Measurements from ENCODE around the gene YRDC. TPM values are rescaled to one million over a fixed set of nuclear protein-coding genes. Genes with fewer than 3 reads are reported as not detected.

Gene YRDC
- total RNA-seq, 4 donors from 2014 or later: 13.1 to 41.7 (median 26.1) TPM

DNA sequence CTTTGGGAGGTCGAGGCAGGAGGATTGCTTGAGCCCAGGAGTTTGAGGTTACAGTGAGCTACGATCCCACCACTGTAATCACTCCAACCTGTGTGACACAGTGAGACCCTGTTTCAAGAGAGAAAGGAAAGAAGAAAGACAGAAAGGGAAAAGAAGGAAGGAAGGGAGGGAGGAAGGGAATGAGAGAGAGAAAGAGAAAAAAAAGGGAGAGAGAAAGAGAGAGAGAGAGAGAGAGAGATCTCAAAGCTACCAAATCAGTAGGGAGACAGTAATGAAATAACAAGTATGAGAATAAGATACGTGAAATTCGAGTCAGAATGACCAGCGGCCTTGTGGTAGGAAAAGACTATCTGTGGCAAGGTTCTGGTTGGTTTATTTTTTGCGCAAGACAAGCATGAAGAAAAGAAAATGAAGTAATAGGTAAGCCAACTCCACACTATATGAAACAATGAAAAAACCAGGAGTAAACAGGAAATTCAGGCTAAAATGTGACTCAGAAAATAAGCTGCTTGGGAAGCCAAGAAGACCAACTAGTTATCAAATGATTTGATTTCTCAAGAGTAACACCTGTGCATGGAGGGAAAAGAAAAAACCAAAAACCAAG, 42.4 kb upstream of the YRDC start:
- Histone ChIP-seq H3K4me1 (peaks cover 35% of the 10 kb centered on the region), H3K27ac (no peak overlapping the region), H3K4me3 (no peak overlapping the region), H3K36me3 (peaks cover 4% of the 10 kb centered on the region), H3K27me3 (no peaks in the 10 kb centered on the region), H3K9me3 (no peaks in the 10 kb centered on the region)
- no peak for TF ChIP-seq EP300 (IDR thresholded peaks at IDR 0.05)
- TF ChIP-seq POLR2A (IDR thresholded peaks at IDR 0.05): no peak
- no peak for TF ChIP-seq CTCF (IDR thresholded peaks at IDR 0.05)
- no peak for TF ChIP-seq POLR2AphosphoS5 (IDR thresholded peaks at IDR 0.05)
- DNase-seq (ENCODE audit: low spot score in 2 of 2): no peak
- WGBS: 85% methylated on average over 6 of the region's 6 CpGs

GRCh38 chr1:37849480-37849879, 41.5 kb upstream of the YRDC start:
- no peak for DNase-seq (ENCODE audit: low spot score in 2 of 2)
- Histone ChIP-seq H3K27ac (no peak overlapping the region), H3K36me3 (peaks cover 4% of the 10 kb centered on the region), H3K27me3 (no peaks in the 10 kb centered on the region), H3K9me3 (no peaks in the 10 kb centered on the region), H3K4me1 (peaks cover 28% of the 10 kb centered on the region), H3K4me3 (no peak overlapping the region)
- TF ChIP-seq CTCF (IDR thresholded peaks at IDR 0.05) (no peak), EP300 (IDR thresholded peaks at IDR 0.05) (no peak), POLR2AphosphoS5 (IDR thresholded peaks at IDR 0.05) (no peak), POLR2A (IDR thresholded peaks at IDR 0.05) (no peak)
- WGBS: 75% methylated on average over 3 of the region's 3 CpGs

DNA sequence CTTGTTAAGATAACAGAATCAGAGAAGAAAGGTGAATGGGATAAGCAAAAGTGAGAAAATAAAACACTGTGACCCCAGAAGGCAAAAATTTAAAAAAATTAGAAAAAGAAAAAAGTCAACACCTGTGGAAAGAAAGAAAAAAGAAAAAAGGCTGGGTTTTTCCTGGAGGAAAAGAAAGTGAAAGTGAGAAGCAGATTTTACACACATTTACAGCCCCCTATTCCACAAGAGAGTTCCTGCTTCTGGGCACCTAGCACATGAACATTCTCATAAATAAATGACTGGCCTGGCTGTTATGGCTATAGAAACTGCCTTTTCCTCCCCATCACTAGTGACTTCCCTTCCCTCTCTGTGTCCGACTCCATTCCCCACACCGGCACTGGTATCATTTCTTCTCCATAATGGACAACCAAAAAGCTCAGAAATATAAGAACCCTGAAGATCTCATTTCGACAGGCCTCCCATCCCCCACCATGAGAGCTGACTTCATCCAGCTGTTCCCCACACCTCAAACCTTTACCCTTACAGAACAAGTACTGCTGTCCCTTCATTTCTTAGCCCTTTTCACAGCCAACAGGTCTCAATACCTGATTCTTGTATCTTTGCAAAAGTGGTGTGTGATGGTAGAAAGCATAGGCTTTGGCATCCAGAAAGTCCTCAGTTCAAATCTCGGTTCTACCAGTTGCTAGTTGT, 38.8 kb upstream of the YRDC start:
- no peaks in the 10 kb centered on the region for H3K36me3 ChIP-seq
- H3K4me3 ChIP-seq: no peak overlapping the region
- DNase-seq (ENCODE audit: low spot score in 2 of 2): no peak
- no peaks in the 10 kb centered on the region for H3K27me3 ChIP-seq
- peaks cover 21% of the 10 kb centered on the region for H3K4me1 ChIP-seq
- 88% methylated on average over 4 of the region's 4 CpGs for WGBS
- TF ChIP-seq POLR2A (IDR thresholded peaks at IDR 0.05) (no peak), EP300 (IDR thresholded peaks at IDR 0.05) (no peak), POLR2AphosphoS5 (IDR thresholded peaks at IDR 0.05) (no peak), CTCF (IDR thresholded peaks at IDR 0.05) (no peak)
- H3K9me3 ChIP-seq: no peaks in the 10 kb centered on the region
- H3K27ac ChIP-seq: no peak overlapping the region

DNA sequence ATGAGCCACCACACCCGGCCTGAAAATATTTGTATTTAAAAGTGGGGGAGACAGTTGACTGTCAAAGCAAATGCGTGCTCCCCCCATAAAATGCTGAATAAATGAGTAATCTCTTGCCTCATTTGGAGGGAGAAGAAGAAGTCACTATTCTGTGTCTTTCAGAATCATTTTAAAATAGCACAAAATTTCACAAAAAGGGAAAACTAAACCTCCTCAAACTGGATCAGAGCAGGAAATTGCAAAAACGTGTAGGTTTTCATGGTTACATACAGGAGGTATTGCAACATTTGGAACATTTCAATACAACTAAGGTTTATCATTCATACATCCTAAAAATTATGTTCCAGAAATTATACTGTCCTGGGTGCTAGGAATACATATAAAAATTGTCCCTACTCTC, 37.8 kb upstream of the YRDC start:
- no peak overlapping the region for H3K4me3 ChIP-seq
- WGBS: 76% methylated on average over 3 of the region's 3 CpGs
- H3K9me3 ChIP-seq: no peaks in the 10 kb centered on the region
- no peak for DNase-seq (ENCODE audit: low spot score in 2 of 2)
- no peaks in the 10 kb centered on the region for H3K27me3 ChIP-seq
- TF ChIP-seq EP300 (IDR thresholded peaks at IDR 0.05) (no peak), POLR2AphosphoS5 (IDR thresholded peaks at IDR 0.05) (no peak), CTCF (IDR thresholded peaks at IDR 0.05) (no peak), POLR2A (IDR thresholded peaks at IDR 0.05) (no peak)
- peaks cover 11% of the 10 kb centered on the region for H3K4me1 ChIP-seq
- peaks cover 6% of the 10 kb centered on the region for H3K36me3 ChIP-seq
- no peak overlapping the region for H3K27ac ChIP-seq

DNA sequence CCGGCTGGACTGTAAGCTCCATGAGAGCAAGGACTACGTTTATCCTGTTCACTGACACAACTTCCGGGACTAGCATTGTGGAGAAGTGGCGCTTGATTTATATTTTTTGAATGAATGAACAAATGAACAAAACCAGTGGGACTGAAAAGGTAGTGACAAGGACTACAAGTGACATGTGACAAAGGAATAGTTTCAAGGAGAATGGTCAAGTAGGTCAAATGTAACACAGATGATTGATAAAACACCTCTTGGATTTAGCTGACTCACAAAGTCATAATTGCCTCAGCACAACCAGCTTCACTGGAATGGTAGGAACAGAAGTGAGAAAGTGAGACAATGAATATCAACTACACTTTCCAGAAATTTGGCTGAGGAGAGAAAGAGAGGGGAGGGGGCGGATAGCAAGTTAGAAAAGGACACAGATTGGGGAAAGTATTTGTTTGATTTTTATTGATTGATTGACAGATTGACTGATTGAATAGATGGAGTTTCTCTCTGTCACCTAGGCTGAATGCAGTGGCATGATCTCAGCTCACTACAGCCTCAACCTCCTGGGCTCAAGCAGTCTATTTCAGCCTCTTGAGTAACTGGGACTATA, 37.1 kb upstream of the YRDC start:
- no peaks in the 10 kb centered on the region for H3K9me3 ChIP-seq
- H3K27me3 ChIP-seq: no peaks in the 10 kb centered on the region
- H3K36me3 ChIP-seq: peaks cover 8% of the 10 kb centered on the region
- H3K27ac ChIP-seq: no peak overlapping the region
- no peak for DNase-seq (ENCODE audit: low spot score in 2 of 2)
- no peak overlapping the region for H3K4me3 ChIP-seq
- no peak for TF ChIP-seq EP300 (IDR thresholded peaks at IDR 0.05)
- no peak for TF ChIP-seq POLR2A (IDR thresholded peaks at IDR 0.05)
- no peak for TF ChIP-seq POLR2AphosphoS5 (IDR thresholded peaks at IDR 0.05)
- no peak for TF ChIP-seq CTCF (IDR thresholded peaks at IDR 0.05)
- peaks cover 5% of the 10 kb centered on the region for H3K4me1 ChIP-seq
- WGBS: 91% methylated on average over 5 of the region's 5 CpGs
